MV-4-11 (cell line): Measurements from ENCODE around the gene FZD10.

Experiments used
- DNase-seq: peaks from one replicate; lab custom pipeline; 2025; lab: John Stamatoyannopoulos, UW

FZD10 gene

GRCh38 chr12:130154276-130155070, 7.8 kb upstream of the FZD10 start:
- DNase-seq = no peak

- no peak for DNase-seq
Measured at GRCh38 chr12:130155416-130156073, 6.7 kb upstream of the FZD10 start.

- DNase-seq = no peak
Measured at GRCh38 chr12:130156652-130157275, 5.5 kb upstream of the FZD10 start.

- DNase-seq = no peak
Measured at GRCh38 chr12:130157998-130158753, 4.1 kb upstream of the FZD10 start.

GRCh38 chr12:130158754-130159059, 3.6 kb upstream of the FZD10 start:
- DNase-seq = no peak

- DNase-seq = no peak
Measured at GRCh38 chr12:130160306-130160705, 2.0 kb upstream of the FZD10 start.

- DNase-seq = no peak
Measured at GRCh38 chr12:130160711-130161231, 1.5 kb upstream of the FZD10 start.

GRCh38 chr12:130161261-130162243, 712 bp upstream of the FZD10 start:
- no peak for DNase-seq

GRCh38 chr12:130162745-130163460, 639 bp downstream of the FZD10 start:
- no peak for DNase-seq

- DNase-seq = no peak
Measured at GRCh38 chr12:130163461-130164215, 1.4 kb downstream of the FZD10 start.

- no peak for DNase-seq
Measured at GRCh38 chr12:130164216-130164542, 1.9 kb downstream of the FZD10 start.

GRCh38 chr12:130164936-130165335, 2.7 kb downstream of the FZD10 start:
- DNase-seq = no peak

- no peak for DNase-seq
Measured at GRCh38 chr12:130166306-130166705, 4.0 kb downstream of the FZD10 start.

- DNase-seq = no peak
Measured at GRCh38 chr12:130167537-130167936, 5.3 kb downstream of the FZD10 start.

GRCh38 chr12:130169256-130169655, 7.0 kb downstream of the FZD10 start:
- DNase-seq = no peak

- no peak for DNase-seq
Measured at GRCh38 chr12:130169924-130170323, 7.7 kb downstream of the FZD10 start.

GRCh38 chr12:130170611-130171010, 8.3 kb downstream of the FZD10 start:
- DNase-seq = no peak

GRCh38 chr12:130177635-130178242, 15.5 kb downstream of the FZD10 start:
- no peak for DNase-seq

- DNase-seq = no peak
Measured at GRCh38 chr12:130178282-130178681, 16.0 kb downstream of the FZD10 start.
